Activated CD8-positive, alpha-beta memory T cell treated with anti-CD3 and anti-CD28 coated beads, Interleukin-2, amount 50 U/mL, for 4 hours (primary cell): ENCODE results near the gene TTC24.
"Not testable (repeated sequence)": the region's sequence is repeated elsewhere in the genome, so short reads cannot be mapped to it uniquely, and the experiment has no call there.

Source experiments
- DNase-seq: peaks from one replicate; pipeline ENCODE4 v3.0.0-alpha.2; 2020

TTC24 gene

DNA sequence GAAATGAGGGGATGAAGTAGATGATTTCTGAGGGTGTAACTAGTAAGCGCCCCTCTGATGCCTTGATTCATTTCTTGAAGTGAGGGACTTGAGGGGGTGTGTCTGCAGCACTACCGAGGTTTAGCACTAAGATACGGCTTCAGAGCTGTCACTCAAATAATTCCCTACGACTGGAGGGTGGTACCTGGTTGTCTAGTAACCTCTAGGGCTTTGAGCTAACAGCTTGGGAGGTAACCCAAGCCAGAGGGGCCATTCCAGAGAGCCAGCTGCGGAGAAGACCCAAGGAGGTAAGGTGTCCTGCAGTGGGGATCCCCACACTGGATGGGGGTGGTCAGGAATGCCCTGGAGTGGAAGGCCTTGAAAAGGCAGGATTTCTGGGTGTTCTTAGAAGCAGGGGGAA is at the start of gene TTC24:
Gene TTC24, plus strand, starts transcription at position 252 of the 400 bp plus-strand sequence. CDS start 1,642 bp downstream, outside the sequence.
- DNase-seq, result no peak

DNA sequence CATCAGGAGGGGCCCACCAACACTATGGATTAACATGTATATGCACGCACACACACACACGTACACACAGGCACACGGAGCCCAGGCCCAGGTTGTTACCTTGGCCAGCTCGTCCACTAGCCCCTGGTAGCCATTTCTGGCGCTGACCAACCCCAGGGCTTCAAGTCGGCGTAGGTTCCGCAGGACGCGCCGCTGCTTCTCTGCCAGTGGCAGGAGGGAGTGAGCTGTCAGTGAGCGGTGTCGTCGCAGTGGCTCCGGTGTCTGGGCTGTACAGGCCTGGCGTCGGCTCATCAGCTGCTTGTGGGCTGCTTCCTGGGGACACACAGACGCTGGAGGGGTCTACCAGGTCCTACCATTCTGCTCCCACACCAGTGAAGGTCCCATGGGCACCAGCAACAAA is 49.5 kb upstream of the TTC24 start:
- DNase-seq, result no peak

DNA sequence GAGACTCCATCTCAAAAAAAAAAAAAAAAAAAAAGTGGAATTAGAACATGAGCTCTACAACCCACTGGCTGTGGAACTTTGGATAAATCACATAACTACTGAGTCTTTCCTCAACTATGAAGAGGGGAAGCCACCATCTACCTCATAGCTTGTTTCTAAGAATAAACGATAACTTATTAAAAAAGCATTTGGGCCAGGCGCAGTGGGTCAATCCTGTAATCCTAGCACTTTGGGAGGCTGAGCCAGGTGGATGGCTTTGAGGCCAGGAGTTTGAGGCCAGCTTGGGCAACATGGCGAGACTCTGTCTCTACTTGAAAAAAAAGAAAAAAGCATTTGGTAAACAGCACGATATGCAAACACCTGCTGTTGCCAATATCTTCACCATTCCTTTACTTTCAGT is 47.1 kb upstream of the TTC24 start:
- DNase-seq, result no peak

DNA sequence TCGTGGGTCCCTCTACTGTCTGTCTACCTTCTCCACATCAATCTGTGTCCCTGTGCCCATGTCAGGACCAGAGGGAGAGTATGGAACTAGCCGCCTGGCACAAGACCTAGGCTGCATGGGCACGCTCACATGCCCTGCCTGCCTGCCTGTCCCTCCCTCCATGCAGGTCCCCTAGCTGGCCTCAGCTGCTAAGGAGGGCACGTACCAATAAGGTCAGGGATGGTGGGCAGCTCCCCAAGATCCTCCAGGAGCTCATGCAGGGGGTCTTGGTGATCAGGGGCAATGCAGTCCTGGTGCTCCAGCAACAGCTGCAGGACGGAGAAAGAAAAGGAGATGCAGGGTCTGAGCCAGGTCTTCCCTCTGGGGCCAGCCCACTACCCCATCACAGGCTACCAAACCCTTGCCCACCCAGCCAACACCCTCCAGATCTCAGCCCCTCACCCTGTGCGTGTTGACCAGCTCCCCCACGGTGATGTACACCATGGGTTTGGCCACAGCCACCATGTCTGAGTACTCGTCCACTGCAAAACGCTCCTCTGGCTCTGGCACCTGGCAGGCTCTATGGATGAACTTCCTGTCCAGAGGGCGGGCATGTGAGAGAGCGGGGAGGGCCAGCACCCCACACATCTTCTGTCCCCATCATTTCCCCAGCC is 45.8 kb upstream of the TTC24 start:
- DNase-seq, result no peak

DNA sequence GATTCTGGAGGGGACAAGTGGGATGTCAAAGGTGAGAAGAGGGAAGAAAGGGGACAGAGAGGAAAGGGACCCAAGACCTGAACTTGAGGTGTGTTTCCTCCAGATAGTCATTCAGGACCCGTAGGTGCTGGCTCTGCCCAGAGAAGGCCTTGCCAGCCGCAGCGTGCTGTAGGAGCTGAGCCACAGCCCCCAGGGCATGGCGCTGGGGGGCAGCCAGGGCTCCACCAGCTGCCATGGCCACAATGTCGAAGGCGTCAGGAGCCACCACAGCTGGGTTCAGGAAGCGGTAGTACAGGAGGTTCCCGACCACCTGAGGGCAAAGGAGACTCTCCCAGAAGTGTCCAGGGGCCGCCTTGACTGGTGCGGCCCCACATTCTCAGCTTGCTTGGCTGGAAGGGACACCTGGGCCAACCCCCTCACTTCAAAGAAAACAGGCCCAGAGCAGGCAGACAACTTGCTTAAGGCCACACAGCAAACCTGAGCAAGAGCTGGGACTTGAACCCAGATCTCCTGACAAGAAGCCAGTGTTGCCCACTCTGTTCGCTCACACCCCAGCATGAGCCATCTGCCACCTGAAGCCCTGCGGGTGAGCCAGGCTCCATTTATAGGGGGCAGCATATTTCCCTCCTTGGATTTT is 45.0 kb upstream of the TTC24 start:
- DNase-seq, result no peak

DNA sequence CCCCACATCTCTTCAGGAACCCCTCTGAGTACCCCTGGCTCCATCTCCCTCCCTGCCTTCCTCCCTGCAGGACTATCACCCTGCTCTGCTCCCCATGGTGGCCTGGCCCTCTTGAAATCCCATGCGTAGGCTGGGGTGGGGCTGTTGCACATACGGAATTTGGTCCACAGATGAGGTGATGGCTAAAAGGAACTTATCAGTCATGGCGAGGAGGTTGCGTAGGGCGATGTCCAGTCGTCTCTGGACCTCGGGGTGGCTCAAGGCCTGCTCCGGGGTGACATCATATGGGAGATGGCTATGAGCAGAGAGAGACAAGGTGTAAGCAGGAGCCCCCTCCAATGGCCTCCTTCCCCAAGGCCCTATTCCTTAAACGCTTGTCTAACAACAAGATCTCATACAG is 42.5 kb upstream of the TTC24 start:
- no peak for DNase-seq

DNA sequence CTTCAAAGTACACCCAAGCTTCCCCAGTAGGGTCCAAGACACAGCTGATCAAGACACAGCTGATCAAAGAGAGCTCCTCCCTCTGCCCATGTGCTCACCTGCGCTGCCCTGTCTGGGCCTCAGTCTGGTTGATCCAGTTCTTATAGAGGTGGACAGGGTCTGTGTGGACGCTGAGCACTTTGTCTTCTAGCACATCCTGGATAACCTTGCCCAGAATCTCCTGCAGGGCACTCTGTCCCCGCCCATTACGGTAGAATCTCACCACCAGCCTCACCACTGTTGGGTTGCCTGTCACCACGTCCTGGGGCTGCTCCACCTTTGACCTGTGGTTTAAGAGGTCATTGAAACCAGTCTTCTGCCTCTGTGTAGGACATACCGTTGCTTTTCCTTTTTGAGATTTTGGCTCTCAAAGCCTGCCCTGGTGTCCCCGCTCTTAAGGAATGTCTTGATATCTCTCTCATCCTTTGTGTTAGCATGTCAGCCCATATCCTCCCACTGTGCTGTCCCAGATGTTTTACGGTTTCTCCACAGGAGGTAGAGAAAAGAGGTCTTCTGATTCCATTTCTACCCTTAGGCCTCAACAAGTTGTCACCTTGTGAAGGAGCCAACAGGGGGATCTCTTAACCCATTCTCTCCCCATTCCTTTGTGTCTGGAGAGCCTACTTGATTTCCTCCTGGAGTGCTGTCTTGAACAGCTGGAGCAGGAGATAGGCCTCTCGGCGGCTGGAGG is 40.6 kb upstream of the TTC24 start:
- DNase-seq, result no peak

DNA sequence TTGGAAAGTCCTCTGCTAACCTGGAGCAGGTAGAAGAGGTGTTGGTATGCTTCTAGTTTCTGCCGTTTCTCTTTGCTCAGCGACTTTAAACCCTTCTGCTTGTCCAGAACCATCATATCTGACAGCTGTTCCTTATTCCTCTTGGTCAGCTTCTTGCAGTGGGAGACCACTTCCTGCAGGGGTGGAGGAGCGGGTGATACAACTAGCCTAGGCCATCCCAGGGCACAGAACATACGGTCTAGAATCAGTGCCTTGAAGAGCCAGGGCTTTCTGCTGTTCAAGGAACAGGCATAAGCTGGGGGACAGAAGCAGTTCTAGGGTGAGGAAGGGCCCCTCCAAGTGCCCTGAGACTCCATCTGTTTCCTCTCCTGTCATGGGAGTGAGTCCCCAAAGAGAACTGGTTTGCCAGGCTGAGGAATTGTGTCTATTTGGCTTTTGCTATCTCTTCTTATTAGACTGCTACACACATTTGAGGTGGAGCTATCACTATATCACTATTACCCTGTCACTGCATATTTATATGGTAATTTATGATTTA is 39.6 kb upstream of the TTC24 start:
- no peak for DNase-seq

DNA sequence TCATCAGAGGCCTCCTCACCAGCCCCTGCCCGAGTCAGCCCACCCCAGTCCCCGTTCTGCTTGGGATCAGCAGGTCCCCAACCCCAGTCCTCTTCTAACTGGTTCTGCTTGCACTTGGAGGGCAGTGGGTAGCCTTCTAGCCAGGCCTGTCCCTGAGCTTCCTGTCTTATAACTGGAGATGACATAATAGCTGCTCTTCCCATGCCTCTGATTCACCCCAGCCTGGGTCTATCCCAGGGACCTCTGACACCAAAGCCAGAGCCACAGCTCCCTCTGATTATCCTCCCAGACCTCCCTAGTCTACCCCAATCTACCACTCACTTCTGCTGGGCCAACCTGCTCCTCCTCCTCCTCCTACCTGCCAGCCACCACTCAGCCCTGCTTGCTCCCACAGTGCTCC is 38.6 kb upstream of the TTC24 start:
- DNase-seq, result no peak

DNA sequence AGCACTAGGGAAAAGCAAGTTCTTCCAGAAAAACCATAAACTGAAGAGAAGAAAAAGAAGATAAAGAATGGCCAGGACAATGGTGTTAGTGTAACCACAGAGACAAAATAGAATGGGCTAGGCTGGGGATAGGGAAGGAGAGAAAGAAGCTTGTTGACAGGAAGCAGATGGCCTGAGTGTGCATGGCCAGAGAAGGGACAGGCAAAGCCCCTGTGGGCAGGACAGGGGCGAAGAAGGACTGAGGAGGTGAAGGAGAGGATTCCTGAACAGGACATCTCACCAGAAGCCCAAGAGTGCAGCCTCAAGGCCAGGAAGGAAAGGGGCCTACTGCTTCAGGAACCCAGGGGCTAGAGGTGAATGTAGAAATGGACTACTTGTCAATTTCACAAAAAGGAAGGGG is 36.5 kb upstream of the TTC24 start:
- DNase-seq, result no peak

DNA sequence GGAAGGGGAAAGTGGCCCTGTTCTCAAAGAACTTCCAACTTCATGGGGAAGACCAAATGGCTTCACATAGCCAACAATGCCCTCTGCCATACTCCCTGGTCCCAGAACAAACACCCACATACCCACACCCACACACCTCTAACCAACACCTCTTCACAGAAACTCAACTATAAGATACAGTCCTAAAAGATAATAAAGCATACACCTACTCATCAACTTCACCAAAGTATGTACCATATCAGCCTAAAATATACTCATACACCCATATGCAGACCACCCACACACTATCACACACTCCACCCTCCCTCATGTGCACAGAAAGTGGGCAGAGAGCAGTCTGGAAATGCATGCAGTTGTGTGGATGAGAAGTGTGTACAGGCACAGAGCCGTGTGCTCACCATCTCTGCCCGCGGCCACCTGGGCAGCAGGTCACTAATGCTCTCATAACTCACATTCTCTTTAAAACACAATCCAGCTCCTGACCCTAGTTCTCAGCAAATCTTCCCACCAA is 34.9 kb upstream of the TTC24 start:
- no peak for DNase-seq

DNA sequence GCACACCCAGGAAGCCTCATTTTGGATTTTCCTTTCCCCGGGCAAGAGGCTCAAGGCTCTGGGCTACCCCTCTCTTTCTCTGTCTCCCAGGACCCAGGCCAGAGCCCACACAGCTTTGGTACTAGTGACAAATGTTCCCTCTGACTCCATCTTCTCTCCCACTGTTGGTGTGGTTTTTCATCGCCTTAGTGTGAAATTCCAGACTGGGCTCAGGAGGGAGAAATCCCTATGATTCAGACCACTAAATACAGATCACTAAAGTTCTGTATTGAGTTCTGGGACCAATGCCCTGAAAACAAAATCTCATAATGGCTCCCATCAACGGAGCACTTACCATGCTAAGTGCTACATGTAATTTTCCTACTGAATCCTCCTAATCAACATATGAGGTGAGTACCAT is 33.3 kb upstream of the TTC24 start:
- DNase-seq, result no peak

DNA sequence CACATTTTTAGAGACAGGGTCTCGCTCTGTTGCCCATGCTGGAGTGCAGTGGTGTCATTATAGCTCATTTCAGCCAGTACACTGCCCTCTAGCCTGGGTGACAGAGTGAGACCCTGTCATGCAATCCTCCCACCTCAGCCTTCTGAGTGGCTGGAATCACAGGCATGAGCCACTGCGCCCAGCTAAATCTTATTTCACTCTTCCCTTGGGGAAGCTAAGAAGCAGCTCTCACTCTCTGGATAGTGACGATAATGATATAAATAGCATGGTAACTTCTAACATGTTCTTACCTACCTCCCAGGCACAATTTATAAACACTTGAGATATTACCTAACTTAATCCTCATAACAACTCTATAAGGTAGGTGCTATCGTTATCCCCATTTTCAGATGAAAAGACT is 32.1 kb upstream of the TTC24 start:
- no peak for DNase-seq

DNA sequence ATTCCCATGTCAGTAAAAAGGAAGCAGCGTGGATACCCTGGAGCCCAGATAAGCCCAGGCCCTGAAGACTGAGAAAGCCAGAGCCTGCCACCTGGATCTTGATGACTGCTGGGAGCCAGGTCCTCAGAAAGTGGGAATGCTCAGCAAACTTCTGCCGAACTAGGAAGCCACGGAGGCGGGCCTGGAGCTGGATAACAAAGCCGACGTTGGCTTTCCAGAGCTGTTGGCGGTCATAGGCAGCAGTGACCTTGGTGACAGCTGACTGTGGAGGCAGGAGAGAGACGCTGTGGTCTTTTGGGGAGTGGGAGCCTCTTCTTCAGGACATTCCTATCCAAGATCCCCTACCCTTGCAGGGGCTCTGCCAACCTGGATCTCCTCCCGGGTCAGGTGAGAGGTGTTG is 31.5 kb upstream of the TTC24 start:
- DNase-seq, result no peak

DNA sequence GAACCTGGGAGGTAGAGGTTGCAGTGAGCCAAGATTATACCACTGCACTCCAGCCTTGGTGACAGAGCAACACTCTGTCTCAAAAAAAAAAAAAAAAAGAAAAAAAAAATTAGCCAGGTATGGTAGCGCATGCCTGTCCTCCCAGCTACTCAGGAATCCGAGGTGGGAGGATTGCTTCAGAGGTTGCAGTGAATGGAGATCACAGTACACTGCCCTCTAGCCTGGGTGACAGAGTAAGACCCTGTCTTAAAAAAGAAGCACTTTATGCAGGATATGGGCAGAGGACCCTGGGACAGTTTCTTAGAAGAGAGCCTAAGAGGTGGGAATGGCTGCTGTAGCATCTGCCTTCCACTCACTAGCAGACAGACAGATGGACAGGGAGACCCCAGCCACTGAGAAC is 30.1 kb upstream of the TTC24 start:
- no peak for DNase-seq

DNA sequence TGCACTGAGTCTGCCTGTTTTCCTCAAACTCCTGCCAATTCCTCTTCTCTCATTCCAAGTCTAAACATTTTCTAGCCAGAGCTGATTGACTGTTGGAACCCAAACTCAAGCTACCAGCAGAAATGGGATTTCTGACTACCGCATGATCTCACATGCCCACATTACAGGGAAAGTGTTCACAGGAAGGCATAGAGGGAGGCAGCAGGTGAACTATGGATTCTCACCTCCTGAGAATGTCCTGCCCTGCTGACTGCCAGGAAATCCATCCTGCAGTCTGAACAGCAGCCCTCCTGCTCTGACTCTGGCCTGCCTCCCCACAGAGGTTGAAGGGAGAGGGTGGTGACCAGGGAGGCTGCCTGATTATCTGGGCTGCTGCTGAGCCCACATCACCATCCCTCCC is 29.7 kb upstream of the TTC24 start:
- no peak for DNase-seq

DNA sequence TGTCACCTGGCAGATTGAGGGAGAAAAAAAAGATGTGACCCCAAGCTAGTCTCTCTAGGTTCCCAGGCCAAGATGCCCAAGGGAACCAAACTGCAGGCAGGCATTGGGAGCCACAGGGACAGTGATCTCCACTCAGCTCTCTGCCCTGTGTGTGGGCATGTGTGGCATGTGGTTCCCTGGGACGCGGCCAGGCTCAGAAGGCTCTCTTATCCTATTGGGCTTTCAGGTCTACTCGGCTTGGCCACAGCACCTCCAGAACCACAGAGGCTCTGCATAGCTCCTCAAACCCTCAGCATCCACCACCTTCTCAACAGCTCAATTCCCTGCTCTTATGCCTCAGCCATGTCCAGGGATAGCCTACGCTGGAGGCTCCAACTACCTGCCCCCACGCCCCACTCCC is 29.2 kb upstream of the TTC24 start:
- DNase-seq, result no peak

DNA sequence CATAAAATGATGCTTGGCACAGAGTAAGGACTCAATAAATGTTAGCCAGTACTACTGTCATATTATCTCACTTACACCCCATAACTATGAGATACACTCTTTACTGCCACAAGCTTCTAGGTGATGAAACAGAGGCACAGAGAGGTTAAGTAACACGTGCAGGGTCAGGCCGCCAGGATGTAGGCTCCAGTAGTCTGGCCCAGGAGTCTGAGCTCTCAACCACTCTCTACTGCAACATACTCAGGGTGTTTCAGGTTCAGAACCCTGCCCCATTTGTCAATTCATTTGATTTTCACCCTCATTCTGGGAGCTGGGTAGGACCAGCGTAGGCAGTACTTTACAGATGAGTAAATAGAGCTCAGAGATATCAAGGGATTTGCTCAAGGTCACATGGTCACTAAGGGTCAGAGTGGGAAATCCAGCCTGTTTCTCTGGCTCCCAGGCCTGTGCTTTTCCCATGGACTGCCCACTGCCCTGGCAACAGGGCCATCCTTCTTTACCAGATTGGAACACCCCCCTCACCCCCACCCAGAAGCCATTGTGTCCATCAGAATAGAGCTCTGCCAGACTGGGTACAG is 28.4 kb upstream of the TTC24 start:
- DNase-seq, result no peak

DNA sequence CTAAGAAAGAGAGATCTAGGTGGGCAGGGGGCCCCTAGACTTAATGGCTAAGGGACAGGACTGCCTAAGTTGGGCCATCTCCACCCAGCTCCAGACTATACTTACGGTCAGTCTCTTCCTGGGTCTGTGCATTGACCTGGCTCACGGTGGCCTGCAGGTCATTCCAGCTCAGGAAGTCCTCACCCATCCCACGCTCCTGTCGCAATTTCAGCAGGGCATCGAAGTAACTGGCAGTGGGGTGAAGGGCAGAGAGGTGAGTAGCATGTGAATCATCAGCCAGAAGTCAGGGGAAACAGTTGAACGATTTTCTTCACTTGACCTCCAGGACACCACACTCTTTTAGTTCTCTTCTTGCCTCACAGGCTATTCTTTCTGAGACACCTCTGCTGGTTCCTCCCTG is 27.7 kb upstream of the TTC24 start:
- no peak for DNase-seq

DNA sequence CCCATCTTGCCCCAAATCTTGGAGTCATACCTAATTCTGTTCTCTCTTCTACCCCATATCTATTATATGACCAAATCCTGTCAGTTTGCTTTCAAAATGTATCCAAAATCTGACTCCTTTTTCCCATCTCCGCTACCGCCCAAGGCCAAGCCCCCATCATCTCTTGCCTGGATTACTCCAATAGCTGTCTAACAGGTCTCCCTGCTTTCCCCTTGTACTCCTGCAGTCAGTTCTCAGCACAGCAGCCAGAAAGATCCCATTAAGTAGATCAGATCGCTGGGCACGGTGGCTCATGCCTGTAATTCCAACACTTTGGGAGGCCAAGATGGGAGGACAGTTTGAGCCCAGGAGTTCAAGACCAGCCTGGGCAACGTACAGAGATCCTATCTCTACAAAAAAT is 27.0 kb upstream of the TTC24 start:
- no peak for DNase-seq

DNA sequence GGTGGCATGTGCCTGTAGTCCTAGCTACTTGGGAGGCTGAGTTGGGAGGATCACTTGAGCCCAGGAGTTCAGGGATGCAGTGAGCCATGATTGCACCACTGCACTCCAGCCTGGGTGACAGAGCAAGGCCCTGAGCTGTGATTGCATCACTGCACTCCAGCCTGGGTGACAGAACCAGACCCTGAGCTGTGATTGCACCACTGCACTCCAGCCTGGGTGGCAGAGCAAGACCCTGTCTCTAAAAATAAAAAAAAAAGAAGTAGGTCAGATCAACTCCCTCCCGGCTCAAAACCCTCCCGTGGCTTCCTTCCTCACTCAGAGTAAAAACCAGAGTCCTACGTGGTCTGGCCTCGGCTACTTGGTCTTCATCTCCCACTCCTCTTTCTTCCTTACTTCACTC is 26.6 kb upstream of the TTC24 start:
- not testable (repeated sequence) for DNase-seq

DNA sequence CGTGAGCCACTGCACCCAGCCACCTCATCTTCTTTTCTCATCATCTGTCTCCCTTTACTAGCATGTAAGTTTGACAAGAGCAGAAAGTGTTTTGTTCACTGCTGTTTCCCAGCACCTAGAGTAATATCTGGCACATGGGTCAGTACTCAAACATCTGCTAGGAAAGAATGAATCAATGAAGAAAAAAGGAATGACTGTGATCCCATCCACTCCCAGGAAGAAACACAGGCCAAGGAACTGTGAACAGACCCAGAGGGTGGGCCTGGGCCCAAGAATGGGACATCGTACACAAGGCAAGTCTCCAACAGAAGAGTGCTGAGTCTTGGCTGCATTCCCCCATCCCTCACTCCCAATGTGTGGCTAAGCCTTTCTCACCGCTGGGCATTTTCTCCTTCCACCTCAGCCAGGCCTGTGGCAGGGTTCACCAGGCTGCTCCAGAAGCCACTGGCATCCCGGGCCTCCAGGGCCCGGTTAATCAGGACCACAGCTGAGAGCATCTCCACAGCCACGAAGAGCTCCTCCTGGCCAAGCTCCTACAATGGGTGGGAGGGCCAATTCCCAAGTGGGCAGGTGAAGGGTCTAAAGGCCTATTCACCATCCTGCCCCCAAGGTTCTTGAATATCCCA is 25.6 kb upstream of the TTC24 start:
- DNase-seq, result no peak

DNA sequence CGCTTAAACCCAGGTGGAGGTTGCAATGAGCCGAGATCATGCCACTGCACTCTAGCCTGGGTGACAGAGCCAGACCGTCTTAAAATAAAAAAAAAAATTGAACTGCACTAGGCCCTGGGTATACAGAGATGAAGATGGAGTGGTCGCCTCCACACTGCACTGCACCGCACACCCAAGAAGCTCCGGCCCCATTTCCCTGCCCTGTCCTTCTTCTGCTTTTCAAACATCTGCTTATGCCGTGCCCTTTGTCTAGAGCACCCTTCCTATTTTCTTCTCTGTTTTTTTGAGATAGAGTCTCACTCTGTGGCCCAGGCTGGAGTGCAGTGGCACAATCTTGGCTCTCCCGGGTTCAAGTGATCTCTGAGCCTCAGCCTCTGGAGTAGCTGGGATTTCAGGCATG is 24.6 kb upstream of the TTC24 start:
- no peak for DNase-seq
